Common myeloid progenitor, CD34-positive (primary cell): ENCODE measurements around the gene CNTLN.
"Not testable (repeated sequence)": the region's sequence is repeated elsewhere in the genome, so short reads cannot be mapped to it uniquely, and the experiment has no call there.

Source experiments
- CTCF ChIA-PET: fragments of 350-600 bp; sonication (Branson Sonifier 250); formaldehyde crosslinking; loops from one replicate; lab custom pipeline; 2021; ENCODE audit warnings: antibody characterized with exemption; lab: Charles Lee
- POLR2A ChIA-PET: fragments of 350-600 bp; sonication (Branson Sonifier 250); formaldehyde crosslinking; loops from one replicate; lab custom pipeline; 2021; ENCODE audit warnings: antibody characterized with exemption; lab: Charles Lee
- DNase-seq, 3 donors: peaks; one replicate each; pipeline versions ENCODE4 v3.0.0 to v3.0.0-alpha.2; 2013
- H3K27ac ChIP-seq, 2 experiments: 1 replicate in 1 of 2; 2 replicates in 1 of 2; pipeline ENCODE4 v1.7.0; 2013; ENCODE audit warnings: inconsistent platforms in 2 of 2, low read length in 2 of 2, mild to moderate bottlenecking in 2 of 2, low read depth in 1 of 2, moderate library complexity in 1 of 2; ENCODE audit not compliant: severe bottlenecking in 2 of 2, insufficient read depth in 1 of 2, poor library complexity in 1 of 2
- H3K27me3 ChIP-seq, 5 experiments: replicated peaks in 2 of 5; 1 replicate in 3 of 5; 2 replicates in 2 of 5; pipeline versions ENCODE4 v1.6.1 to v1.7.0; 2013; ENCODE audit warnings: low read length in 4 of 5, mild to moderate bottlenecking in 2 of 5, moderate library complexity in 2 of 5, inconsistent platforms in 1 of 5; ENCODE audit not compliant: insufficient read depth in 5 of 5, control insufficient read depth in 4 of 5
- H3K36me3 ChIP-seq, 4 experiments: 1 replicate in 2 of 4; 2 replicates in 2 of 4; pipeline versions ENCODE4 v1.6.1 to v1.7.0; 2013; ENCODE audit warnings: low read length in 3 of 4, control low read depth in 1 of 4, mild to moderate bottlenecking in 1 of 4; ENCODE audit not compliant: control insufficient read depth in 4 of 4, insufficient read depth in 4 of 4
- H3K4me1 ChIP-seq, 4 experiments: 1 replicate in 3 of 4; 2 replicates in 1 of 4; pipeline versions ENCODE4 v1.6.1 to v1.7.1; 2013; ENCODE audit warnings: low read length in 3 of 4, mild to moderate bottlenecking in 3 of 4, control low read depth in 1 of 4, inconsistent platforms in 1 of 4, moderate library complexity in 1 of 4; ENCODE audit not compliant: control insufficient read depth in 4 of 4, insufficient read depth in 4 of 4; ENCODE audit errors: control extremely low read depth in 1 of 4
- H3K4me3 ChIP-seq, 7 experiments: 1 replicate in 4 of 7; 2 replicates in 3 of 7; pipeline versions ENCODE4 v1.5.1 to v1.7.0; 2013; ENCODE audit warnings: mild to moderate bottlenecking in 7 of 7, low read length in 6 of 7, moderate library complexity in 6 of 7, inconsistent platforms in 2 of 7, low read depth in 2 of 7, control low read depth in 1 of 7; ENCODE audit not compliant: insufficient read depth in 4 of 7, control insufficient read depth in 1 of 7; ENCODE audit errors: extremely low read depth in 1 of 7
- H3K9me3 ChIP-seq, 5 experiments: 1 replicate in 4 of 5; 2 replicates in 1 of 5; pipeline versions ENCODE4 v1.6.1 to v1.7.1; 2013; ENCODE audit warnings: low read length in 4 of 5, mild to moderate bottlenecking in 2 of 5, inconsistent platforms in 1 of 5, low read depth in 1 of 5, moderate library complexity in 1 of 5; ENCODE audit not compliant: control insufficient read depth in 4 of 5, insufficient read depth in 2 of 5; ENCODE audit errors: control extremely low read depth in 1 of 5
- WGBS: methylation state at CpG from one replicate; pipeline ENCODE4 v1.1.5; 2013; ENCODE audit not compliant: insufficient coverage; 5-methylcytosine and 5-hydroxymethylcytosine counted together

The CNTLN gene

GRCh38 chr9:17361378-17361777, 226.5 kb downstream of the CNTLN start:
- Histone ChIP-seq H3K27ac (no peak overlapping the region), H3K9me3 (peaks cover 0 to 3% (median 0%) of the 10 kb centered on the region in 5 experiments), H3K4me3 (no peak overlapping the region), H3K27me3 (no peaks in the 10 kb centered on the region), H3K4me1 (peaks cover 0 to 3% (median 0%) of the 10 kb centered on the region in 4 experiments), H3K36me3 (peaks cover 0 to 4% (median under 1%) of the 10 kb centered on the region in 4 experiments)
- DNase-seq = no peak
- POLR2A ChIA-PET = no interaction called here
- CTCF ChIA-PET = no interaction called here
- 100% methylated on average over 1 of the region's 2 CpGs for WGBS

GRCh38 chr9:17367035-17367434, 232.2 kb downstream of the CNTLN start:
- no peaks in the 10 kb centered on the region for H3K27me3 ChIP-seq
- no peak for DNase-seq
- H3K27ac ChIP-seq = no peak overlapping the region
- H3K36me3 ChIP-seq = peaks cover 0 to 24% (median 21%) of the 10 kb centered on the region in 4 experiments
- CTCF ChIA-PET = no interaction called here
- peaks cover 0 to 3% (median 0%) of the 10 kb centered on the region in 4 experiments for H3K4me1 ChIP-seq
- 100% methylated on average over 2 of the region's 2 CpGs for WGBS
- H3K4me3 ChIP-seq = no peak overlapping the region
- H3K9me3 ChIP-seq = peaks cover 0 to 7% (median 2%) of the 10 kb centered on the region in 5 experiments
- POLR2A ChIA-PET = no interaction called here

GRCh38 chr9:17380126-17380861, 245.5 kb downstream of the CNTLN start:
- 92% methylated on average over 3 of the region's 5 CpGs for WGBS
- DNase-seq = no peak
- H3K4me3 ChIP-seq = no peak overlapping the region
- ChIA-PET CTCF (no interaction called here), POLR2A (no interaction called here)
- peaks cover 0 to 1% (median 0%) of the 10 kb centered on the region in 5 experiments for H3K9me3 ChIP-seq
- peaks cover 0 to 2% (median 0%) of the 10 kb centered on the region in 4 experiments for H3K36me3 ChIP-seq
- H3K27me3 ChIP-seq = no peaks in the 10 kb centered on the region
- H3K27ac ChIP-seq = no peak overlapping the region
- H3K4me1 ChIP-seq = no peaks in the 10 kb centered on the region

- no peaks in the 10 kb centered on the region for H3K9me3 ChIP-seq
- no peak for DNase-seq
- H3K4me1 ChIP-seq = no peaks in the 10 kb centered on the region
- POLR2A ChIA-PET = no interaction called here
- CTCF ChIA-PET = interaction anchor here (1.7 kb wide), 1 partner anchor 15 kb away, joined by 3 read pairs; no protein-coding TSS in a partner anchor
- no peaks in the 10 kb centered on the region for H3K36me3 ChIP-seq
- no peak overlapping the region for H3K27ac ChIP-seq
- H3K27me3 ChIP-seq = no peaks in the 10 kb centered on the region
- no peak overlapping the region for H3K4me3 ChIP-seq
These were observed 252.7 kb downstream of the CNTLN start for GRCh38 chr9:17387565-17387964.

- H3K4me3 ChIP-seq = no peak overlapping the region
- H3K27ac ChIP-seq = no peak overlapping the region
- H3K4me1 ChIP-seq = no peaks in the 10 kb centered on the region
- WGBS = no CpG with 5 or more reads among the region's 1 CpG
- H3K36me3 ChIP-seq = peaks cover 0 to 2% (median 0%) of the 10 kb centered on the region in 4 experiments
- no peaks in the 10 kb centered on the region for H3K27me3 ChIP-seq
- H3K9me3 ChIP-seq = no peaks in the 10 kb centered on the region
- DNase-seq = no peak
- POLR2A ChIA-PET = no interaction called here
- CTCF ChIA-PET = interaction anchor here (1.3 kb wide), 1 partner anchor 17 kb away, joined by 3 read pairs; no protein-coding TSS in a partner anchor
These were observed 254.2 kb downstream of the CNTLN start for GRCh38 chr9:17389026-17389425.

- Histone ChIP-seq H3K4me1 (no peaks in the 10 kb centered on the region), H3K4me3 (no peak overlapping the region), H3K36me3 (peaks cover 2 to 7% (median 4%) of the 10 kb centered on the region in 4 experiments), H3K27ac (no peak overlapping the region), H3K9me3 (no peaks in the 10 kb centered on the region), H3K27me3 (no peaks in the 10 kb centered on the region)
- ChIA-PET POLR2A (no interaction called here), CTCF (no interaction called here)
- DNase-seq = no peak
- 88% methylated on average over 6 of the region's 7 CpGs for WGBS
These were observed 260.2 kb downstream of the CNTLN start for GRCh38 chr9:17394881-17395510.

- H3K27me3 ChIP-seq, H3K4me1 ChIP-seq, H3K4me3 ChIP-seq, CTCF ChIA-PET, DNase-seq, H3K36me3 ChIP-seq, POLR2A ChIA-PET, H3K27ac ChIP-seq, H3K9me3 ChIP-seq: not testable (repeated sequence)
- 100% methylated on average over 6 of the region's 7 CpGs for WGBS
These were observed 262.4 kb downstream of the CNTLN start for GRCh38 chr9:17397166-17397728.
